OCI-LY1 (cell line): ENCODE results near the gene KNSTRN.

Source experiments
- H2AFZ ChIP-seq: fragments of 200-600 bp; sonication (generic), shearing (Covaris generic); 2 replicates; pipeline ENCODE4 v1.6.0; 2014; ENCODE audit warnings: antibody characterized with exemption, mild to moderate bottlenecking, low read length
- H3F3A ChIP-seq: fragments of 200-600 bp; sonication (generic), shearing (Covaris generic); 2 replicates; pipeline ENCODE4 v1.6.0; 2014; ENCODE audit warnings: mild to moderate bottlenecking, antibody characterized with exemption, low read length, moderate library complexity; ENCODE audit not compliant: insufficient read depth
- H3K27ac ChIP-seq: fragments of 200-600 bp; sonication (generic); 2 replicates; pipeline ENCODE4 v1.5.1; 2014; ENCODE audit warnings: low read length, mixed run types, mild to moderate bottlenecking, low read depth; ENCODE audit not compliant: poor library complexity, severe bottlenecking
- H3K27me3 ChIP-seq: fragments of 200-600 bp; sonication (generic); 2 replicates; pipeline ENCODE4 v1.6.0; 2014; ENCODE audit warnings: antibody characterized with exemption, mild to moderate bottlenecking, low read length, moderate library complexity; ENCODE audit not compliant: insufficient read depth
- H3K36me3 ChIP-seq: fragments of 200-600 bp; sonication (generic); 2 replicates; pipeline ENCODE4 v1.6.1; 2014; ENCODE audit warnings: mild to moderate bottlenecking, antibody characterized with exemption, low read length, moderate library complexity, mixed read lengths; ENCODE audit not compliant: insufficient read depth
- H3K4me1 ChIP-seq: fragments of 200-600 bp; sonication (generic); 2 replicates; pipeline ENCODE4 v1.5.1; 2014; ENCODE audit warnings: mild to moderate bottlenecking, low read length, moderate library complexity; ENCODE audit not compliant: insufficient read depth, severe bottlenecking
- H3K4me2 ChIP-seq: fragments of 200-600 bp; sonication (generic), shearing (Covaris generic); 2 replicates; pipeline ENCODE4 v1.6.1; 2014; ENCODE audit warnings: low read length
- H3K4me3 ChIP-seq: fragments of 200-600 bp; sonication (generic); 2 replicates; pipeline ENCODE4 v1.5.1; 2014; ENCODE audit warnings: low read length, low read depth, mild to moderate bottlenecking, mixed read lengths; ENCODE audit not compliant: poor library complexity, severe bottlenecking
- H3K79me2 ChIP-seq: fragments of 200-600 bp; shearing (Covaris generic); 2 replicates; pipeline ENCODE4 v1.6.1; 2016; ENCODE audit warnings: mixed run types, low read length, mixed read lengths; ENCODE audit not compliant: insufficient read depth
- H3K9ac ChIP-seq: fragments of 200-600 bp; sonication (generic), shearing (Covaris generic); 2 replicates; pipeline ENCODE4 v1.6.1; 2014; ENCODE audit warnings: mild to moderate bottlenecking, low read length, mixed read lengths
- H3K9me2 ChIP-seq: fragments of 200-600 bp; sonication (generic), shearing (Covaris generic); 2 replicates; pipeline ENCODE4 v1.6.1; 2014; ENCODE audit warnings: low read depth, mild to moderate bottlenecking, low read length, mixed read lengths
- H3K9me3 ChIP-seq: fragments of 200-600 bp; shearing (Covaris generic); 2 replicates; pipeline ENCODE4 v1.6.1; 2014; ENCODE audit warnings: low read length, mixed read lengths
- H4K20me1 ChIP-seq: fragments of 200-600 bp; sonication (generic), shearing (Covaris generic); 2 replicates; pipeline ENCODE4 v1.6.0; 2016; ENCODE audit warnings: mild to moderate bottlenecking, low read length; ENCODE audit not compliant: insufficient read depth
- EZH2 ChIP-seq: fragments of 200-600 bp; sonication (generic), shearing (Covaris generic); IDR thresholded peaks from 2 replicates; pipeline ENCODE4 v1.8.0; 2017; ENCODE audit warnings: borderline replicate concordance, mixed run types, mild to moderate bottlenecking, antibody characterized with exemption, low read length, moderate library complexity, mixed read lengths
- TF ChIP-seq, protein P1 (sequence below): fragments of 200-600 bp; sonication (generic), shearing (Covaris generic); IDR thresholded peaks from 2 replicates; pipeline ENCODE4 v1.5.1; 2017; ENCODE audit warnings: mild to moderate bottlenecking, antibody characterized with exemption, low read length, moderate library complexity, mixed read lengths

KNSTRN gene

DNA sequence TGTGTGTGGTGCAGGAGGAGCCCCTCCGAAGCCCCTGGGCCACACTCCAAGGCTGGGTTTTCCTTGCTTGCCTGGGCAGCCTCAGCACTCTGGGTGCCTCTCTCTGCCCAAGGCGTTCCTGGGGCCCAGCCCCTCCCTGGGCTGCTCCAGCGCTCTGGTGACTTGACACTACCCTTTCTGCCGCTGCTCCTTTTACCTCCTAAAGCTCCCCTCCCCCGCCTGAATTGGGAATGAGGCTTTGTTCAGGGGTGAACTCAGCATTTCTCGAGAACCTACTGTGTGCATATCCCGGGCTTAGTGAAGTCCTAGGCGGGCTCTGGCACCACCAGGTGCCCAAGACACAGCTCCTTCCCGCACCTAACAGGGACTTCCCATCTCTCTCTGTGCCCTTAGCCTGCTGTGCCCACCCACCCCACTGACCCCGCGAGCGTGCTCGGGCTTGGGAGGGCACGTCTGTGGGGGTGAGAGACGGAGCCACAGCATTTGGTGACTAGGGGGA lies 57.0 kb downstream of the KNSTRN start:
- H3F3A ChIP-seq: no peaks in the 10 kb centered on the region
- peaks cover 16% of the 10 kb centered on the region for H3K27me3 ChIP-seq
- peak overlapping the region; percentile 84 for H3K4me2 ChIP-seq
- H3K27ac ChIP-seq: no peak overlapping the region
- no peak for TF ChIP-seq EZH2
- TF ChIP-seq, protein P1, sequence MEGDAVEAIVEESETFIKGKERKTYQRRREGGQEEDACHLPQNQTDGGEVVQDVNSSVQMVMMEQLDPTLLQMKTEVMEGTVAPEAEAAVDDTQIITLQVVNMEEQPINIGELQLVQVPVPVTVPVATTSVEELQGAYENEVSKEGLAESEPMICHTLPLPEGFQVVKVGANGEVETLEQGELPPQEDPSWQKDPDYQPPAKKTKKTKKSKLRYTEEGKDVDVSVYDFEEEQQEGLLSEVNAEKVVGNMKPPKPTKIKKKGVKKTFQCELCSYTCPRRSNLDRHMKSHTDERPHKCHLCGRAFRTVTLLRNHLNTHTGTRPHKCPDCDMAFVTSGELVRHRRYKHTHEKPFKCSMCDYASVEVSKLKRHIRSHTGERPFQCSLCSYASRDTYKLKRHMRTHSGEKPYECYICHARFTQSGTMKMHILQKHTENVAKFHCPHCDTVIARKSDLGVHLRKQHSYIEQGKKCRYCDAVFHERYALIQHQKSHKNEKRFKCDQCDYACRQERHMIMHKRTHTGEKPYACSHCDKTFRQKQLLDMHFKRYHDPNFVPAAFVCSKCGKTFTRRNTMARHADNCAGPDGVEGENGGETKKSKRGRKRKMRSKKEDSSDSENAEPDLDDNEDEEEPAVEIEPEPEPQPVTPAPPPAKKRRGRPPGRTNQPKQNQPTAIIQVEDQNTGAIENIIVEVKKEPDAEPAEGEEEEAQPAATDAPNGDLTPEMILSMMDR: no peak
- H3K9me3 ChIP-seq: no peaks in the 10 kb centered on the region
- peaks cover 7% of the 10 kb centered on the region; the same call in 1 of the 2 replicates for H4K20me1 ChIP-seq
- H2AFZ ChIP-seq: no peak overlapping the region
- H3K4me1 ChIP-seq: peaks cover 22% of the 10 kb centered on the region
- no peaks in the 10 kb centered on the region for H3K79me2 ChIP-seq
- no peaks in the 10 kb centered on the region; the same call in 1 of the 2 replicates for H3K36me3 ChIP-seq
- H3K9me2 ChIP-seq: no peaks in the 10 kb centered on the region
- no peak overlapping the region; the same call in 1 of the 2 replicates for H3K9ac ChIP-seq
- peak overlapping the region; percentile 63 for H3K4me3 ChIP-seq

DNA sequence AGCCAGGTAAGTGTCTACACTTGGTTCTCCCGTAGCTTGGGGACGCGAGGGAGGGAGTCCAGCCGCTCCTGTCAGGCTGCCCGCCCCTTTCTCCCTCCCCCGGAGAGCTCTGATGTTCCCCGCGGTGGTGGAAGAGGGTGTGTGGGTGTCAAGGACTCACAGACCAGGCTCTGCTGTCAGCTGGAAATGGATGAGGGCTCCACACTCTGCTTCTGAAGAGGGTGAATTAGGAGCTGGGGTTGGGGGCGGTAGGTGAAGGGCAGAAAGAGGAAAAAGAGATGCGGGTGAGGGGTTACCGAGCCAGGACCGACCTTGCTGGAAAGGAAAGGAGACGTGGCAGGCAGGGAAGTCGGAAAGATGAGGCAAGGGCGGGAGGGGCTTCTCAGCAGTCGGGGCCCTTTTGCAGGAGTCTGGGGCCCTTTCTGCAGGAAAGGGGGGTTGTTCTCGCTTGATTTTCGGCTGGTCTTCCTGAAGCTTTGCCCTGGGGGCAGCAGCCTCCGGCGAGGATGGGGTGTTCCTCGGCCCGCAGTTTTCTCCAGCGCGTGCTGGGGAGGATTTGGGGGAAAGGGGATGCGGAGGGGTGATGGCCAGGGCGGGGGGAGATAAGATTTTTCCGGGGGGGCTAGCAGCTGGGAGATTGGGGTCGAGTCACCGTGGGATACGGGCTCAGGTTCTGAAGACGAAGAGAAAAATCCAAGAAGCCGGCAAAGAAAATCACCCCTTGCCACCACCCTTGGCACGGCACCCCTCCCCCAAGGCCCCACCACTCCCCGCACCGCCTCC lies 57.6 kb downstream of the KNSTRN start:
- Histone ChIP-seq H3K9ac (peak overlapping the region; percentile 64), H3K79me2 (no peaks in the 10 kb centered on the region), H4K20me1 (peaks cover 7% of the 10 kb centered on the region; the same call in 1 of the 2 replicates), H3K4me1 (peaks cover 22% of the 10 kb centered on the region), H3K27me3 (peaks cover 16% of the 10 kb centered on the region), H3F3A (no peaks in the 10 kb centered on the region), H2AFZ (no peak overlapping the region), H3K27ac (no peak overlapping the region), H3K4me2 (peak overlapping the region; percentile 84), H3K9me3 (no peaks in the 10 kb centered on the region), H3K4me3 (peak overlapping the region; percentile 63), H3K9me2 (no peaks in the 10 kb centered on the region), H3K36me3 (no peaks in the 10 kb centered on the region; the same call in 1 of the 2 replicates)
- no peak for TF ChIP-seq EZH2
- TF ChIP-seq, protein P1: no peak

GRCh38 chr15:40440743-40441564 lies 58.4 kb downstream of the KNSTRN start, which contains the start of gene BAHD1:
TSS of gene BAHD1 (plus strand) at chr15:40440953. CDS start at chr15:40458465, 17,512 bp downstream.
- Histone ChIP-seq H4K20me1 (peaks cover 7% of the 10 kb centered on the region; the same call in 1 of the 2 replicates), H3K9me3 (no peaks in the 10 kb centered on the region), H2AFZ (no peak within 1 kb of the TSS), H3K36me3 (no peaks in the 10 kb centered on the region; the same call in 1 of the 2 replicates), H3F3A (no peaks in the 10 kb centered on the region), H3K4me1 (peaks cover 22% of the 10 kb centered on the region), H3K9ac (peak within 1 kb of the TSS; percentile 75), H3K9me2 (no peaks in the 10 kb centered on the region), H3K27ac (no peak within 1 kb of the TSS), H3K4me3 (peak within 1 kb of the TSS; percentile 81), H3K27me3 (peaks cover 16% of the 10 kb centered on the region), H3K4me2 (peak within 1 kb of the TSS; percentile 89), H3K79me2 (no peaks in the 10 kb centered on the region)
- no peak for TF ChIP-seq EZH2
- TF ChIP-seq, protein P1: no peak
